ENCODE data around the gene MEIS2.

DNA sequence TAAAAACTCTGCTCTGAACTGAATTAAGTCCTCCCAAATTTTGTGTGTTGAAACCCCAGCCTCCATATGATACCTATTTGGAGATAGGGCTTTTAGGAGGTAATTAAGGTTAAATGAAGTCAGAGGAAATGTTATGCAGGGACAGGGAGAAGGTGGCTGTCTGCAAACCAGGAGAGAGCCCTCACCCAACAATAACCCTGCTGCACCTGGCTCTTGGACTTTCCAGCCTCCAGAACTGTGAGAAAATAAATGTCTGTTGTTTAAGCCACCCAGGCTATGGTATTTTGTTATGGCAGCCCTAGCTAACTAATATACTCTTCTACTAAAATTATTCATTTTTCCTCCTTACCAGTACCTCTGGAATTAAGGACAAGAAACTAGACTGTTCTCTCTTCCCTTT, 79.5 kb downstream of the MEIS2 start:
- TF ChIP-seq, protein P1, sequence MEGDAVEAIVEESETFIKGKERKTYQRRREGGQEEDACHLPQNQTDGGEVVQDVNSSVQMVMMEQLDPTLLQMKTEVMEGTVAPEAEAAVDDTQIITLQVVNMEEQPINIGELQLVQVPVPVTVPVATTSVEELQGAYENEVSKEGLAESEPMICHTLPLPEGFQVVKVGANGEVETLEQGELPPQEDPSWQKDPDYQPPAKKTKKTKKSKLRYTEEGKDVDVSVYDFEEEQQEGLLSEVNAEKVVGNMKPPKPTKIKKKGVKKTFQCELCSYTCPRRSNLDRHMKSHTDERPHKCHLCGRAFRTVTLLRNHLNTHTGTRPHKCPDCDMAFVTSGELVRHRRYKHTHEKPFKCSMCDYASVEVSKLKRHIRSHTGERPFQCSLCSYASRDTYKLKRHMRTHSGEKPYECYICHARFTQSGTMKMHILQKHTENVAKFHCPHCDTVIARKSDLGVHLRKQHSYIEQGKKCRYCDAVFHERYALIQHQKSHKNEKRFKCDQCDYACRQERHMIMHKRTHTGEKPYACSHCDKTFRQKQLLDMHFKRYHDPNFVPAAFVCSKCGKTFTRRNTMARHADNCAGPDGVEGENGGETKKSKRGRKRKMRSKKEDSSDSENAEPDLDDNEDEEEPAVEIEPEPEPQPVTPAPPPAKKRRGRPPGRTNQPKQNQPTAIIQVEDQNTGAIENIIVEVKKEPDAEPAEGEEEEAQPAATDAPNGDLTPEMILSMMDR (IDR thresholded peaks at IDR 0.05; ENCODE audit: insufficient read depth, low read depth, low read length) = no peak
- no peak for TF ChIP-seq EZH2 (IDR thresholded peaks at IDR 0.05; ENCODE audit: insufficient read depth, low read length)

Measured in astrocyte (in vitro differentiated cells and primary cell).